Hepatocyte (in vitro differentiated cells): ENCODE measurements around the gene CRIM1. TPM values are rescaled to one million over a fixed set of nuclear protein-coding genes. Genes with fewer than 3 reads are reported as not detected.
A peak's percentile ranks its signal among the peaks of the same experiment; 100 is the strongest.

Source experiments
- DNase-seq: peaks from one replicate; pipeline ENCODE4 v3.0.0-alpha.2; 2016; ENCODE audit warnings: low spot score
- H2AFZ ChIP-seq: fragments of 200-600 bp; sonication (generic); 2 replicates; pipeline ENCODE4 v1.6.0; 2016; ENCODE audit warnings: antibody characterized with exemption, mild to moderate bottlenecking
- H3K27ac ChIP-seq: fragments of 200-600 bp; sonication (generic); 2 replicates; pipeline ENCODE4 v1.5.1; 2016; ENCODE audit warnings: mild to moderate bottlenecking
- H3K27me3 ChIP-seq: fragments of 200-600 bp; sonication (generic); 2 replicates; pipeline ENCODE4 v1.6.1; 2016
- H3K36me3 ChIP-seq: fragments of 200-600 bp; sonication (generic); replicated peaks from 2 replicates; pipeline ENCODE4 v1.5.1; 2016; ENCODE audit warnings: low read depth; ENCODE audit not compliant: insufficient read depth
- H3K4me1 ChIP-seq: fragments of 200-600 bp; sonication (generic); 2 replicates; pipeline ENCODE4 v1.5.1; 2016; ENCODE audit warnings: mild to moderate bottlenecking, moderate library complexity; ENCODE audit not compliant: insufficient read depth
- H3K4me2 ChIP-seq: fragments of 200-600 bp; sonication (generic); 2 replicates; pipeline ENCODE4 v1.6.0; 2016
- H3K4me3 ChIP-seq: fragments of 200-600 bp; sonication (generic); 2 replicates; pipeline ENCODE4 v1.5.1; 2016; ENCODE audit warnings: mild to moderate bottlenecking
- H3K79me2 ChIP-seq: fragments of 200-600 bp; sonication (generic); 2 replicates; pipeline ENCODE4 v1.6.0; 2017; ENCODE audit warnings: mild to moderate bottlenecking
- H3K9me2 ChIP-seq: fragments of 200-600 bp; sonication (generic); replicated peaks from 2 replicates; pipeline ENCODE4 v1.6.0; 2017; ENCODE audit warnings: mild to moderate bottlenecking; ENCODE audit not compliant: insufficient read depth
- H3K9me3 ChIP-seq: fragments of 200-600 bp; sonication (generic); 2 replicates; pipeline ENCODE4 v1.5.1; 2016; ENCODE audit warnings: low read depth, mild to moderate bottlenecking
- H4K20me1 ChIP-seq: fragments of 200-600 bp; sonication (generic); 2 replicates; pipeline ENCODE4 v1.6.0; 2016; ENCODE audit warnings: mild to moderate bottlenecking; ENCODE audit not compliant: insufficient read depth, poor library complexity, severe bottlenecking
- CTCF ChIP-seq: fragments of 200-600 bp; sonication (generic); IDR thresholded peaks from 2 replicates; pipeline ENCODE4 v1.5.1; 2016; ENCODE audit warnings: antibody characterized with exemption, mild to moderate bottlenecking; ENCODE audit not compliant: poor library complexity
- EZH2 ChIP-seq: fragments of 200-600 bp; sonication (generic); IDR thresholded peaks from 2 replicates; pipeline ENCODE4 v1.6.1; 2016; ENCODE audit warnings: antibody characterized with exemption, mild to moderate bottlenecking, borderline replicate concordance
- EZH2phosphoT487 ChIP-seq: fragments of 200-600 bp; sonication (generic); IDR thresholded peaks from one replicate; pipeline ENCODE4 v1.6.1; 2018; ENCODE audit warnings: antibody characterized with exemption, mild to moderate bottlenecking, low read depth, moderate library complexity; ENCODE audit not compliant: unreplicated experiment, severe bottlenecking
- WGBS: methylation state at CpG from one replicate; pipeline ENCODE4 v1.1.6; 2016; ENCODE audit warnings: low lambda C conversion rate; ENCODE audit errors: missing lambda C conversion rate; 5-methylcytosine and 5-hydroxymethylcytosine counted together
- polyA plus RNA-seq: library from polyadenylated mRNA; unstranded; fragments of >200 nt; fragmentation: Nextera tagmentation; extraction: Ambion mirVana; gene quantifications from 2 replicates; pipeline ENCODE4 v1.2.1, GENCODE V29; 2016
- total RNA-seq: library from RNA; depleted of rRNA; stranded (reverse); fragments of >200 nt; gene quantifications from 2 replicates; pipeline ENCODE4 v1.2.3, GENCODE V29; 2014

Gene CRIM1
- total and polyA plus RNA-seq, 2 experiments from 2014 or later: 23.0 to 40.8 TPM

GRCh38 chr2:36322108-36322507, 33.5 kb upstream of the CRIM1 start:
- no peak overlapping the region for H3K4me3 ChIP-seq
- no peaks in the 10 kb centered on the region for H3K4me1 ChIP-seq
- no peaks in the 10 kb centered on the region for H4K20me1 ChIP-seq
- H2AFZ ChIP-seq: no peak overlapping the region
- no peaks in the 10 kb centered on the region for H3K9me3 ChIP-seq
- no peaks in the 10 kb centered on the region for H3K36me3 ChIP-seq
- 63% methylated on average over 3 of the region's 3 CpGs for WGBS
- TF ChIP-seq CTCF (peak; percentile 60), EZH2phosphoT487 (no peak), EZH2 (no peak)
- H3K4me2 ChIP-seq: no peak overlapping the region
- no peaks in the 10 kb centered on the region for H3K9me2 ChIP-seq
- peak; percentile 61 for DNase-seq
- H3K27ac ChIP-seq: no peak overlapping the region
- no peaks in the 10 kb centered on the region for H3K27me3 ChIP-seq
- H3K79me2 ChIP-seq: no peaks in the 10 kb centered on the region

- H3K4me3 ChIP-seq: no peak overlapping the region
- H3K9me3 ChIP-seq: no peaks in the 10 kb centered on the region
- WGBS: 67% methylated on average over 4 of the region's 4 CpGs
- H3K27me3 ChIP-seq: no peaks in the 10 kb centered on the region
- H3K36me3 ChIP-seq: no peaks in the 10 kb centered on the region
- DNase-seq: no peak
- no peaks in the 10 kb centered on the region for H3K9me2 ChIP-seq
- TF ChIP-seq EZH2phosphoT487 (no peak), EZH2 (no peak), CTCF (no peak)
- no peak overlapping the region for H3K27ac ChIP-seq
- H3K79me2 ChIP-seq: no peaks in the 10 kb centered on the region
- H2AFZ ChIP-seq: no peak overlapping the region
- H4K20me1 ChIP-seq: no peaks in the 10 kb centered on the region
- no peak overlapping the region for H3K4me2 ChIP-seq
- H3K4me1 ChIP-seq: peaks cover 9% of the 10 kb centered on the region
Measured at GRCh38 chr2:36326286-36326685, 29.3 kb upstream of the CRIM1 start.

DNA sequence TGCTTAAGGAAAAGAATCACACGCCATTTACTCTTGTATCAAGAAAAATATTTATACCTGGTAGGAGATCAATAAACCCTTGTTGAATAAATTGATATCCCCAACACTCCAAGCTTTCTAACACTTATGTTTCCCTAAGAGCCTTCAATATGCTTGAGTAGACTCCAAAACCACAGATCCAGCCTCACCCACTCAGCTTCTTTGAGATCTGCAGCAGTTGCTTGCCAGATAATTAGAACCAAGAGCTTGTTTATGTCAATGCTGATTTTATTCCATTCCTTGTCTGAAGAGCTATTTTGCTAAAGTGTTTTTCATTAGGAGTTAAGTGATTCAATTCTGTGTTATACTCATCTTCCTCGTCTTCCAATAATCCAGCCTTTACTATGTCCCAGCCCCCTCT, 26.3 kb upstream of the CRIM1 start:
- WGBS: 75% methylated on average over 2 of the region's 2 CpGs
- Histone ChIP-seq H2AFZ (no peak overlapping the region), H3K4me2 (no peak overlapping the region), H3K9me2 (no peaks in the 10 kb centered on the region), H3K27me3 (no peaks in the 10 kb centered on the region), H3K27ac (no peak overlapping the region), H3K36me3 (no peaks in the 10 kb centered on the region), H3K4me1 (peaks cover 9% of the 10 kb centered on the region), H3K4me3 (no peak overlapping the region), H3K79me2 (no peaks in the 10 kb centered on the region), H3K9me3 (no peaks in the 10 kb centered on the region), H4K20me1 (no peaks in the 10 kb centered on the region)
- TF ChIP-seq EZH2 (no peak), EZH2phosphoT487 (no peak), CTCF (no peak)
- DNase-seq: no peak

DNA sequence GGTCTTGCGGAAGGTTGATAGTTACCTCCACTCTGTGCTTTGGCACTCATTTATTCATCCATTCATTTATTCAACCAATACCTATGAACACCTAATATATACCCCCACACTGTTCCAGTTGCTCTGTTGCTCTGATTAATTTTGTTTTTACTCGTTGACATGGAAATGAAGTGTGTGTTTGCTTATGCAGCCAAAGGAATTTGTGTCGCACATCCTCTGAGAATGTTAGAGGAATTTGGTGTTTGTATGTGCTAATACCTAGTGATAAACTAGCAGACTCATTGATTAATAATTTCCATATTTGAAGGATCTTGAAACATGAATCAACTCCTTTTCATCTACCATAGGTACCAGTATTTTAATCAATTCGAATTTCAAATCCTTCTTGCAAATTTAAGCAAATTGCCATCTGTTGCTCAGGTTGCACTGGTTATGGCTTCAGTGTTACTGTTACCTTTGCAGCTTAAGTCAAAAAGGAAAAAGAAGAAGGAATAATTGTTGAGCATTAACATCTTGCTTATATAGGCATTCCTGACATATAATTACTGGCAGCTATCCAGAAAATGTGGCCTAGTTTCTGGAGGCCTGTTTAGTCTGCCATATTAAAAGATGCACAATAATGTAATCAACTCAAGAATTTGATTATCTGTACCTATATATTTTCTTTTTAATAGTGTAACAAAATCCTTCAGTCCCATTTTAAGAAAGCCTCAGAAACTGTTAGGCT, 25.7 kb upstream of the CRIM1 start:
- H3K4me1 ChIP-seq: peaks cover 9% of the 10 kb centered on the region
- TF ChIP-seq CTCF (no peak), EZH2phosphoT487 (no peak), EZH2 (no peak)
- H2AFZ ChIP-seq: no peak overlapping the region
- no peaks in the 10 kb centered on the region for H3K79me2 ChIP-seq
- no peaks in the 10 kb centered on the region for H3K36me3 ChIP-seq
- DNase-seq: no peak
- H3K4me3 ChIP-seq: no peak overlapping the region
- H3K27ac ChIP-seq: no peak overlapping the region
- H3K9me3 ChIP-seq: no peaks in the 10 kb centered on the region
- 73% methylated on average over 4 of the region's 4 CpGs for WGBS
- no peaks in the 10 kb centered on the region for H3K9me2 ChIP-seq
- H3K27me3 ChIP-seq: no peaks in the 10 kb centered on the region
- H3K4me2 ChIP-seq: no peak overlapping the region
- no peaks in the 10 kb centered on the region for H4K20me1 ChIP-seq
